Bone marrow (tissue), 2 donors: Measurements from ENCODE around the gene PRPSAP2.
A peak's percentile ranks its signal among the peaks of the same experiment; 100 is the strongest.
"Not testable (repeated sequence)": the region's sequence is repeated elsewhere in the genome, so short reads cannot be mapped to it uniquely, and the experiment has no call there.

ENCODE experiments used
- DNase-seq, 2 donors: peaks; one replicate each; lab custom pipeline; 2025; lab: John Stamatoyannopoulos, UW

The PRPSAP2 gene

GRCh38 chr17:18889658-18890057 lies 31.7 kb downstream of the PRPSAP2 start:
- DNase-seq, result no peak

- no peak for DNase-seq
Observed at GRCh38 chr17:18891541-18891940, 33.6 kb downstream of the PRPSAP2 start.

DNA sequence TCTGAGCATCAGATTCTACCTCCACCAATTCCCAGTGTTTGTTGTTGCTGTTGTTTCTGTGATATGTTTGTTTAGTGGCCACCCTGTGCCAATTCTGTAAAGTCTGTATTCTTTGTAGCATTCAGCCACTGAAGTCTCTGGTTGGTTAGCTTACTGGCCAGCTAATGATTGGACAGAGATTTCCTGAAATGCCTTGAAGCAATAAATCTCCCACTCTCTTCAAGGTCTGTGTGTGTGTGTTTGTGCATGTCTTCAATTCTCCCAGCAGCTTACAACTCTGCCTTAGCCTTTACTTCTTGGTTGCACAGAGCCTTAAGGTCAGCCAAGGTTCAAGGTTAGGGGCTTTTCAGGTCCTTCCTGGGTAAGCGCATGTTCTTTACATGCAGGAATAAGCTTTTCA lies 38.2 kb downstream of the PRPSAP2 start:
- DNase-seq, result no peak

DNA sequence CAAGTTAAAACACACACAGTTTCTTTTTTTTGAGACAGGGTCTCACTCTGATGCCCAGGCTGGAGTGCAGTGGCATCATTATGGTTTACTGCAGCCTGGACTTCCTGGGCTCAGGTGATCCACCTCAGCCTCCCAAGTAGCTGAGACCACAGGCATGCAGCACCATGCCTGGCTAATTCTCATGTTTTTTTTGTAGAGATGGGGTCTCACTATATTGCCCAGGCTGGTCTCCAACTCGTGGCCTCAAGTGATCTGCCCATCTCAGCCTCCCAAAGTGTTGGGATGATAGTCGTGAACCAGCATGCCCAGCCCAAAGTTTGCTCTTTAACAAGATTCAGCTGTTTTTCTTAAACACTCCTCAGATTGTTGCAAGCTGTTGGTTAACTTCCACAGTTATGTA lies 39.0 kb downstream of the PRPSAP2 start:
- DNase-seq, result no peak

DNA sequence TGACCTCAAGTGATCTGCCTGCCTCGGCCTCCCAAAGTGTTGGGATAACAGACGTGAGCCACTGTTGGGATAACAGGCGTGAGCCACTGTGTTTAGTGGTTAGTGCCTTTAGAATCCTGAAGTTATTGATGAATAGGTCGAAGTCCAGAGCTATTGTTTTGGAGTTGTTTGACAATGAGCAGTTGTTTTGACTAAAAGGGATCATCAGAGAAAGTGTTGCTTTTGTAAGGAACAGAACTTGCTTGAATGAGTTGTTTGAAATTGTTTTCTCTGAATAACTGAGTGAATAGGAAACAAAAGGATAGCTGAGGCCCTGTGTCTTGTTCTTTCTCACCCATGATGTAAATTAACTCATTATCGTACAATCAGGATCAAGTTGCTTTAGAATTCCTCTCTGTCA lies 46.6 kb downstream of the PRPSAP2 start:
- DNase-seq, result no peak

DNA sequence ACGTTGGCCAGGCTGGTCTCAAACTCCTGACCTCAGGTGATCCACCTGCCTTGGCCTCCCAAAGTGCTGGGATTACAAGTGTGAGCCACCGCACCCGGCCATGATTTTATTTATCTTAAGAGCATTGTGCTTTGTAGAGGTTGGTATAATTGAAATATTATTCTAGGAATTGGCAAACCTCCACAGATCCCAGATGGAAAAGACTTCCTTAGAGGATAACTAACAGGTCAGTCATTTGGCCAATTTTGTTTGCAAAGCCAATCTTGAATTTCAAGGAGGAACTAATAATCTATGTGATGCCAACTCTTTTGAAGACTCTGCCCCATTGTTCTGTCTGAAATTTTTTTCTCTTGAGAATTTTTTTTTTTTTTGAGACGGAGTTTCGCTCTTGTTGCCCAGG lies 47.3 kb downstream of the PRPSAP2 start:
- DNase-seq, result no peak

- no peak for DNase-seq
Observed at GRCh38 chr17:18910326-18910725, 52.4 kb downstream of the PRPSAP2 start.

- no peak for DNase-seq
Observed at GRCh38 chr17:18910881-18911280, 53.0 kb downstream of the PRPSAP2 start.

DNA sequence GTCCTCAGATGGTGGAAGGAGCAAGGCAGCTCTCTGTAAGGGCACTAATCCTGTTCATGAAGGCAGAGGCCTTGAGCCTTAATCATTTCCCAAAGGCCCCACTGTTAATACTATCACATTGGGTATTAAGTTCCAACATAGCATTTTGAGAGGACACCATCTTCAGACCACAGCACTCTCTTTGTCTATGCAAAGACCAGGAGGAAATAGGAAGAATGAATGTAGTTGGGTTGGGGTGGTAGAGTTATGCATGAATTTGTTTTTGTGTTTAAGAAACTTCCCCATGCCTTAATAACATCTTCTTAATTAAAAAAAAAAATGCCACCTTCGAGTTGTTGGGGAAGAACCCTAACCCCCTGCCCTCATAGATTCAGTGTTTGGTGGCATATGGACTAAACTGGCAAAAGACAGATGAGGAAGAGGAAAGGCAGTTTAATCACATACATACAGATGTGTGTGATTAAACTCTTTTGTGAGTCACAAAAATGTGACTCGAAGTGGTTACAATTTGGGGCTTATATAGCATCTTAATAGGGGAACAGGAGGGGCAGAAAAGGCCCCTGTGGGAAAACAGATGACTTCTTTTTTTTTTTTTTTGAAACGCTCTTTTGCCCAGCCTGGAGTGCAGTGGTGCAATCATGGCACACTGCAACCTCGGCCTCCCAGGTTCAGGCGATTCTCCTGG lies 59.0 kb downstream of the PRPSAP2 start:
- DNase-seq, result peak in 1 of 2 donors; percentile 89

GRCh38 chr17:18917506-18918032 lies 59.6 kb downstream of the PRPSAP2 start:
- no peak for DNase-seq

DNA sequence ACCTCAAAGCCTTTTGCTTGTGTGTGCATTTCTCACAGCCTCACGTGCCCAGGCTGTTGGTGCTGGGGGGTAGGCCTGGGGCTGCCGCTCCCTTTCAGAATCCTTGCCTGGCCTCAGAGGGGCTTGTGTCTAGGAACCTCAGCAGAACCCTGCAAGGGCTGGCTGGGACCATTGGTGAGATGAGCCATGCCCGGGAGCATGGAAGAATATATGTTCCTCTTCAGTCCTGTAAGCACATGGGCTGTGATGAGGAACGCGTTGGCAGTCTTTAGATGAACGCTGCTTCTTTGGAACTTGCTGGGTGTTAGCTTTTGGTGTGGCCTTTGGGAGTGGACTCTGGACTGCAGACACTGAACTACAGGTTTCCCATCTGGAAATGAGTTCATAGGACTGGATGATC lies 62.0 kb downstream of the PRPSAP2 start:
- no peak for DNase-seq

DNA sequence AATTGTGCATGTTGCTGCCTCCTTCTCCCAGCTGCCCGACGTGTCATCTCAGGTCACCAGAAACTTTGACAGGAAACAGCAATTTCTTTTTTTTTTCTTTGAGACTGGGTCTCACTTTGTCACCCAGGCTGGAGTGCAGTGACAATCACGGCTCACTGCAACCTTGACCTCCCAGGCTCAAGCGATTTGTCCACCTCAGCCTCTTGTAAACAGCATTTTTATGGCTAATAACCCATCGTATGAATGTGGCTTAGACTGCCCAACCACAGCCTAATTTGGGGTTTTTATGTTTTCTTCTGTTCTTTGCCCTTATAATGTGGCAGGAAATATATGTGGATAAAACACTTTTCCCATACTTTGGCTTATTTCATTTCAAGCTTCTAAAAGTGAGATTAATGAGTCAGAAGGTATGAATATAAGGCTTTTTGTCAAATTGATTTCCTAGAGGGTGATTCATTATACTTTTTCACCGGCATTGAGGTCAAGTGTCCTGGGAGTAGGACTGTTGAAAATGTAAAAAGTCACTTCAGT lies 63.0 kb downstream of the PRPSAP2 start:
- DNase-seq, result peak in 1 of 2 donors; percentile 17

GRCh38 chr17:18921485-18921884 lies 63.6 kb downstream of the PRPSAP2 start:
- no peak for DNase-seq

DNA sequence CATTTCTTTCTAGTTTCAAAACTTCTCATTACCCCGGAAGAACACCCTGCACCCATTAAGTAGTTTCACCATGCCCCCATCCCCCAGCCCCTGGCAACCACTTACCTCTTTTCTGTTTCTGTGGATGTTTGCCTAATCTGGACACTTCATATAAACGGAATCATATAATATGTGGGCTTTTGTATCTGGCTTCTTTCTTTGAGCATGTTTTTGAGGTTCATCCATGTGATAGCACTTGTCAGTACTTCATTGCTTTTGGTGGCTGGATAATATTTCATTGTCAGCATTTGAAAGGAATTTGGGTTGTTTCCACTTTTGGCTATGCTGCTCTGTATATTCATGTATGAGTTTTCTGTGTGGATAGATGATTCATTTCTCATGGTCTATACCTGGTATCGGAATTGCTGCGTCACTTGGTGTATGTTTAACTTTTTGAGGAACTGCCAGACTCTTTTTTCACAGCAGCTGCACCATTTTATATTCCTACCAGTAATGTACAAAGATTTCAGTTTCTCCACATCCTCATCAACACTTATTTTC lies 64.1 kb downstream of the PRPSAP2 start:
- peak in 1 of 2 donors; percentile 90 for DNase-seq

GRCh38 chr17:18922596-18922995 lies 64.7 kb downstream of the PRPSAP2 start:
- not testable (repeated sequence) for DNase-seq

DNA sequence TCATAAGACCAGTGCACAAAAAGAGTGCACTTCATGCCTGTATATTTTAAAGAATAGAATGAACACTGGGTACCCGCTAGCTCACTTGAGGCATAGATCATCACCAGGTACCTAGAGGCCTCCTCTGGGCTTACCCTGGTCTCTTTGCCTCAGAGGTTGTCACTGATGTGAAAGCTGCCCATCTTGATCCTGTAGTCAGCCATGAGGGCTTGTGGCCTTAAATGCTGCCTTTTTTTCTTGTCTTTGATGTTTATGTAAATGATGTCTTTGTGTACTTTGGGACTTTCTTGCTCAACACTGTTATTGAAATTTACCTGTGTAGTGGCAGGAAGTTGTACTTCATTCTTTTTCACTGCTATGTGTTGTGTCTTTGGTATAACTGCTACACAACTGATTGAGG lies 67.3 kb downstream of the PRPSAP2 start:
- no peak for DNase-seq

DNA sequence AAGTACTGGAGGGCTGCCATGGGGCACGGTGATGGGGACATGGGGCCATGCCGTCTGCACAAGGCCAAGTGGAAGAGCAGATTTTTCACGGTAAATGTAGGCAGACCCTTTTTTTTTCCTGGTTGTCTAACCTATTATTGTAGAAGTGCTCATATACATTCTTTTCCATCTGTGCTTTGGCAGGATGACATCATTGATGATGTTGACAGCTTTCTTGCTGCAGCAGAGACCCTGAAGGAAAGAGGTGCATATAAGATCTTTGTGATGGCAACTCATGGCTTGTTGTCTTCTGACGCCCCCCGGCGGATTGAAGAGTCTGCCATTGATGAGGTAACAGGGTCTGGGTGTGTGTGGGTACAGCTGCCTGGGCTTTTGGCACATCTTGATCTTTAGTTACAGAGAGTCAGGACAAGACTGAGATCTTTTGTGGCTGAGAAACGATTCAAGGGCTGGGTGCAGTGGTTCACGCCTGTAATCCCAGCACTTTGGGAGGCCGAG lies 70.7 kb downstream of the PRPSAP2 start:
- DNase-seq, result no peak

DNA sequence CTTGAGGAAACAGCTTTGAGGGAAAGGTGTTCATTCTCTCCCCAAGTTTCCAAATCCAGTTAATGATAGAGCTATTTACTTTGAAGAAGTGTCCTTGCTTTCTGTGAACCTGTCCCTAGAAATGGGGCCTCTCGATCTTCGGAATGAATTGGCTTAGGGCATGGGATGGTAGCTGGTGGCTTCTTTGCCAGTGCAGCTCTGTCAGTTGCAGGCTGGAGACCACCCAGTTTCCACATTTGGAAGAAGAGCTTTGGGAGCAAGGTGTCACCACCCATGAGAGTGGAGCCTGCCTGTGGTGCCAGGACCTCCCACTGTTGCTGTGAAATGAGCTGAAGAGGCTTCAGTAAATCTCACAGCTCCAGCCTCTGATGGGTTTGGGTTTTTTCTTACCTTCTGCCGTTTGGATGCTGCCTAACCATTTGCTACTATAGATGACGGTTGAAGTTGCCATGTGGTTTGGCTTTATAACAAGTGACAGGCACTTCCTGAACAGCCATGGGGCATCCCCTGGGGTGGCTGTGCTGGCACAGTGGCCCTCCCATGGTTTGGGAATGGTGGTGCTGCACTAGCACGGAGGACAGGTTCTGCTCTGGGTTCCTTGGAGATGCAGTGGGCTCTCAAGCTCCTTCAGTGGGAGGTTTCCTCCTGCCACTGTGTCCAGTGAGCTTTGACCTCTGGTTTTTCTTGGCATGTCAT lies 74.6 kb downstream of the PRPSAP2 start:
- DNase-seq, result no peak

- no peak for DNase-seq
Observed at GRCh38 chr17:18933102-18934058, 75.4 kb downstream of the PRPSAP2 start.

DNA sequence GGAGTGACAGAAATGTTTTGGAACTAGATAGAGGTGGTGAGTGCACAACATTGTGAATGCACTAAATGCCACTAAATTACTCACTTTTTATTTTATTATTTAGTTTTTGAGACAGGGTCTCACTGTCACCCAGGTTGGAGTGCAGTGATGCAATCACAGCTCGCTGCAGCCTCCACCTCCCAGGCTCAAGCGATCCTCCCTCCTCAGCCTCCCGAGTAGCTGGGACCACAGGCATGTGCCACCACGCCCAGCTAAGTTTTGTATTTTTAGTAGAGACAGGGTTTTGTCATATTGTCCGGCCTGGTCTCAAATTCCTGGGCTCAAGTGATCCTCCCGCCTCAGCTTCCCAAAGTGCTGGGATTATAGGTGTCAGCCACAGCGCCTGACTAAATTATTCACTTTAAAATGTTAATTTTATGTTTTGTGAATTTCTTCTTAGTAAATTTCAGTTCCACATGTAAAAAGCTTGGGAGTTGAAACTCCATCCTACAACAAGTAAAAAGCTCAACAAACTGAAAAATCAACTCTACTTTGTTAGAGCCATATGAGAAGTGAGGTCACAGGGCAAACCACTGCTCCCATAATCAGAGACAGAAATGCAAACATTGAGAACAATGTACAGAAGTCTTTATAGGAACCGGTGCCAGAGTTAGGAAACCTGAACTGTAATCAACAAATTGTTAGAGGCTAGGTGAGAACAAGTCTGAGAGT lies 80.2 kb downstream of the PRPSAP2 start:
- DNase-seq, result no peak

DNA sequence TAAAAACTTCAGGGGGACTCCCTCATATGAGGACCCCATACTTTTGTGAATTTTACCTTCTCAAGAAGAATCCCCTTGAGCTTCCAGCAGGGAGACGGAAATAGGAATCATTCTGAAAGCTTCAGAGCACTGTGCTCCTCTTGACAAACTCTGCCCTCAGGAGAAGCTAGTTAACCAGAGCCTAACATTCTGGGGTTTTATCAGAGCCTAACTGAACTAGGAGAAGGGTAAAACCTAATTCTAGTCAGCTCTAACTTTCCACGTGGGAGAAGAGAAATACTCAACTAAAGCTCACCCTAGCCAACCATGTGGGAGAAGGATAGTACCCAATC lies 80.7 kb downstream of the PRPSAP2 start:
- no peak for DNase-seq
